SK-N-DZ (cell line): ENCODE data around the gene LITAF.
A peak's percentile ranks its signal among the peaks of the same experiment; 100 is the strongest.
"Not testable (repeated sequence)": the region's sequence is repeated elsewhere in the genome, so short reads cannot be mapped to it uniquely, and the experiment has no call there.

Experiments
- DNase-seq: peaks from one replicate; pipeline ENCODE4 v3.0.0-alpha.2; 2015; ENCODE audit warnings: low spot score

Gene LITAF

DNA sequence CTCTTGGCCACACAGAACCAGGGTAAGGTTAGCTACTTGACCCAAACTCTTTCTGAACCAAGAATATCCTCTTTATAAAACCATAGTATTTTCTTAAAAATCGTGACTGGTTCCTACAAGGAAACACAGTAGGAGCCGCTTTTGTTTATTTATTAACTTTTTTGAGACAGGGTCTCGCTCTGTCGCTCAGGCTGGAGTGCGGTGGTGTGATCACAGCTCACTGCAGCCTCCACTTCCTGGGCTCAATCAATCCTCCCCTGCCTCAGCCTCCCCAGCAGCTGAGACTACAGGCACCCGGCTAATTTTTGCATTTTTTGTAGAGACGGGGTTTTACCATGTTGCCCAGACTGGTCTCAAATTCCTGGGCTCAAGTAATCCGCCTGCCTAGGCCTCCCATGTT is 14.7 kb upstream of the LITAF start:
- DNase-seq = no peak

GRCh38 chr16:11599579-11599978 is 12.9 kb upstream of the LITAF start:
- DNase-seq = no peak

DNA sequence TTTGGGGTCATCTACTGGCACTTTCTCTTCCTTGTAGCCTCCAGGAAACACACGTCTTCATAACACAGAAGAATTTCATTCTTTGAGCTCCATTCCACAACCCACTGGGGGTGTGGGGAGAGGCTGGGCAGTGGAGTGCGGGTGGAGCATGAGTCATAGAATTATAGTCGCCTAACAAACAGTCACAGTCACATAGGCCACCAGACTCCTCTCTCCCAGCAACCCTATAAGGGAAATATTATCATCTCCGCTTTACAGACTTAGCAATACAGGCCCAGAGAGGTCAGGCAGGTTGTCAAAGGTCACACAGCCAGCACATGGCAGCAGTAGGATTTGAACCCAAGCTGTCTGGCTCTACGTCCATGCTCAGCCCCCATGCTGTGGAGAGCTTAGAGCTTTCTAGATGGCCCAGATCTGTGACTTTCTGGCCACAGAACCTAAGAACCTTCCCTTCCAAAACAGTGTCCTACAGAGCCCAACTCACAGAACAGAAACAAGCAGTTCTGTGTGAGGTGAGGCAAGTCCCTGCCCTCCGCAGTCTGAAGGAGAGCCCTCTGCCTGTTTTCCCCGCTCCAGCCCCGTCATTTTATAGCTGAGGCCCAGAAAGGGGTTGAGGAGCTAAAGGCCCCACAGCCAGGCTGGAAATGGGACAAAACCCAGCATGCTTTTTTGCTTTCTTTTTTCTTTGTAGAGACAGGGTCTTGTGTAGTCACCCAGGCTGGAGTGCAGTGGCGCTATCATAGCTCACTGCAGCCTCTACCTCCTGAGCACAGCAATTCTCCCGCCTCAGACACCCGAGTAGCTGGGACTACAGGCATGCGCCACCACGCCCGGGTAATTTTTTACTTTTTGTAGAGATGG is 10.7 kb upstream of the LITAF start:
- no peak for DNase-seq

DNA sequence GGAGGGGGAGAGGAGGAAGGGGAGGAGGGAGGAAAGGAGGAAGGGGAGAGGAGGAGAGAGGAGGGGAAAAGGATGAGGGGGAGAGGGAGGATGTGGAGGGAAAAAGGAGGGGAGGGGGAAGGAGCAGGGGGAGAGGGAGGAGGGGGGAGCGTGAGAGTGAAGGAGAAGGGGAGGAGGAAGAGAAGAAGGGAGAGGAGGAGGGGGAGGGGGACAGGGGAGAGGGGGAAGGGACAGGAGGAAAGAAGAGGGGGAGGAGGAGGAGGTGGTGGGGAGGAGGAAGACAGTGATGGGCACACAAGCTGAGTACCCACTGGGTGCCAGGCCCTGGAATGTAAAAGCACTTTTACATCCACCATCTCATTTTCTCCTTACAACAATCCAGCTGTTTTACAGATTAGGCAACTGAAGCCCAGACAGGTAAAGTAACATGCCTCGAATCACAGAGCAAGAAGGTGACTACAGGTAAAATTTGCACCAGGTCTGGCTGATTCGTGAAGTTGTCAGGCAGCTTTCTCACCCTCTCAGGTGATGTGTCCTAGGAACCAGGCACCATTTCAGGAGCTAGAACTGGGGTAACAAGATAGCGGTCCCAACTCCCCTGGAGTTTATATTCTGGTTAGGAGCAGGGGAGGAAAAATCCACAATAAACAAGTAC is 10.0 kb upstream of the LITAF start:
- no peak for DNase-seq

GRCh38 chr16:11593581-11593980 is 6.9 kb upstream of the LITAF start:
- DNase-seq = no peak

GRCh38 chr16:11593076-11593475 is 6.4 kb upstream of the LITAF start:
- not testable (repeated sequence) for DNase-seq

GRCh38 chr16:11591630-11592029 is 4.9 kb upstream of the LITAF start:
- DNase-seq = not testable (repeated sequence)

DNA sequence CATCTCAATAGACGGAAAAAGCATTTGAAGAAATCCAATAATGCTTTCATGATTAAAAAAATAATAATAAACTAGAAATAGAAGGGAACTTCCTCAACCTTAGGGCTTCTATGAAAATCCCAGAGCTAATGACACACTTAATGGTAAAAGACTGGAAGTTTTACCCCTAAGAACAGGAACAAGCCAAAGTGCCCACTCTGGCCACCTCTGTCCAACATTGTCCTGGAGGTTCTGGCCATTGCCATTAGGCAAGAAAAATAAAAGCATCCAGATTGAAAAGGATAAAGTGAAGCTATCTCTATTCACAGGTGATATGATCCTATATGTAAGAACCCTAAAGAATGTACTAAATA is 2.5 kb upstream of the LITAF start:
- DNase-seq = no peak

- DNase-seq = no peak
These were observed 1.8 kb upstream of the LITAF start for GRCh38 chr16:11588321-11589197.

- peak; percentile 14 for DNase-seq
These were observed 1.0 kb upstream of the LITAF start for GRCh38 chr16:11587643-11588247.

DNA sequence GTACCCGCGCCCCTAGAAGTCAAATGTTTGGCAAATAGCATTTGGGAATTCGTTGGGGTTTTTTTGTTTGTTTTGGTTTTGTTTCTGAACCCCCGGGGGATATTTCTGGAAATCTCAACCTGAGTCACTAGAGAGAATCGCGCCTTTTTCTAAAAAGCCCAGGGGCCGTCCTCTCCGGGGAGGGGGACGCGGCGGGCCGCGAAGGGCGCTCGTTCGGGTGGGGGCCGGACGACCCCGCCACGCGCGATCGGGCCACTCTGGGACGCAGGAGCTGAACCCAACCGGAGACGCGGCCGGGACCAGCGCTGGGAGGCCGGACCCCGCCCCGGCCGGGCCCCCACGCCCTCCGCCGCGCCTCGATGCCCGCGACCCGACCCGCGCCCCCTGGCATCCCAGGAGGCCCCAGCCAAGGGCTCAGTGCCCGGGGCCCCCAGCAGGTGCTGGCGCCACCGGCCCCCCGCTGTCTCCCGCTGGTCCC is 302 bp downstream of the LITAF start:
- no peak for DNase-seq

DNA sequence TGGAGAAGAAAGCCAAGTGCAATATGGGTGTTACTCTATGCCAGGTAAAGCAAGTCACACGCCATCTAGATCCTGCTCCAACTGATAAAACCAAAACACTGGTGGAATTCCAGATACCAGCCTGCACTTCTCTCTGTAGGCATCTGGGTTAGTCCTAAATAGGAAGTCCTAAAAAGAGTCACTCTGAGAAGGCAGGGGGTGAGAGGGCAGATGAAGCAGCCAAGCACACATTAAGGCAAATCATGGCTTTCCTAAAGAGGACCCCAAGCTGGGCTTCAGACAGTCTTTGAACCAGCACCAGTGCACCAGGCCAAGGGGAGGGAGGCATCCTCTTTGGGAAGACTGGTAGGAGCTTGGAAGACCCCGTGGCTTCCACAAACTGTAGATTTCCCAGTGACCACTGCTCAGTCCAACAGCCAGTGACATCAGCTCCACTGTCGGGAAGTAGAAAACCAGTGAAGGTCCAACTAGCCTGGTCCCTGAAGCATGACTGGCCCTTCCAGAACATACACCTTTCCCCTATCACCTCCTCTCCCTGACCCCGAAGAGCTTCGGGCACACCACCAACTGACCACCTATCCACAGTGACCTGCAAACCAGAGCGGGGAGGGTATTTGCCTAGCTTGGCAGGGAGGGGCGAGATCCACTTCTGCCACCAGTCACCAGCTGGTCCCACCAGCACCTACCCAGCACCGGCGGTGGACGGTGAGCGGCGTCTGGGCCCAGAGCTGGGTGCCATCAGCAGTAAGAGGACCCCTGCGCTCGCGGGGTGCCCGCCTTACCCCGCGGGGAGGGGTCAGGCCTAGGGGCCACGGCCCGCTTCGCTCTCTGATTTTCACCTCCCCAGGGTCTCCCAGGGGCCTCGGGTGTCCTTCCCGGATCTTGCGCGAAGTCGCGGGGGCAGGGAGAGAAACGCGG is 1.0 kb downstream of the LITAF start:
- no peak for DNase-seq

- DNase-seq = no peak
These were observed 2.7 kb downstream of the LITAF start for GRCh38 chr16:11583889-11584565.

- no peak for DNase-seq
These were observed 3.6 kb downstream of the LITAF start for GRCh38 chr16:11583166-11583565.

- no peak for DNase-seq
These were observed 4.4 kb downstream of the LITAF start for GRCh38 chr16:11582157-11582814.

DNA sequence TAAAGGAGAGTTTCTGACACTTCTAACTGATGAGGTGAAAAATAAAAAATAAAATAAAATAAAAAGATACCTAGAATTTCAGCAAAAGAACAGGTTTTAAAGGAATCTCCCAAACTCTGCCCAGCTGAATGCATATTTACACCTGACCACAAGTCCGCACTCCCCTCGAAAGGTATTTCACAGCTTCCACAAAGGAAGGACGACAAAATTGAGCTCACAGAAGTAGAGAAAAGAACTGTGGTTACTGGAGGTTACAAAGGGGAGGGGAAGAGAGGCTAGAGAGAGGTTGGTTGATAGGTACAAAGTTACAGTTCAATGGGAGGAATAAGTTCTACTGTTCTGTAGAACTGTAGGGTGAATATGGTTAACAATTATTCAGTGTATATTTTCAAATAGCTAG is 5.0 kb downstream of the LITAF start:
- DNase-seq = no peak

- DNase-seq = no peak
These were observed 6.2 kb downstream of the LITAF start for GRCh38 chr16:11580451-11581086.

- DNase-seq = not testable (repeated sequence)
These were observed 9.4 kb downstream of the LITAF start for GRCh38 chr16:11577290-11577660.
